HAP-1 (cell line): Measurements from ENCODE around the gene TEAD1.
A peak's percentile ranks its signal among the peaks of the same experiment; 100 is the strongest.

Source experiments
- DNase-seq, 2 experiments: peaks; one replicate each; pipeline ENCODE4 v3.0.0-alpha.2; 2016 to 2020; ENCODE audit warnings: low spot score in 2 of 2
- H3K27me3 ChIP-seq: fragments of 250-450 bp; sonication (Bioruptor Pico); 2 replicates; pipeline ENCODE4 v1.5.1; 2020; ENCODE audit warnings: low read depth, mild to moderate bottlenecking, moderate library complexity
- H3K36me3 ChIP-seq: fragments of 250-450 bp; sonication (Bioruptor Pico); replicated peaks from 2 replicates; pipeline ENCODE4 v1.5.1; 2020; ENCODE audit warnings: mild to moderate bottlenecking
- H3K4me1 ChIP-seq: fragments of 250-450 bp; sonication (Bioruptor Pico); 2 replicates; pipeline ENCODE4 v1.5.1; 2020; ENCODE audit warnings: mild to moderate bottlenecking
- H3K4me3 ChIP-seq: fragments of 250-450 bp; sonication (Bioruptor Pico); 2 replicates; pipeline ENCODE4 v1.5.1; 2020; ENCODE audit warnings: mild to moderate bottlenecking, moderate library complexity
- H3K9me3 ChIP-seq: fragments of 250-450 bp; sonication (Bioruptor Pico); 2 replicates; pipeline ENCODE4 v1.5.1; 2020; ENCODE audit warnings: mild to moderate bottlenecking, moderate library complexity
- in situ Hi-C: fragments of 300-500 bp; cut with MboI; formaldehyde crosslinking; loops from 3 replicates; pipeline ENCODE4 v1.14.3; 2020; ENCODE audit warnings: low sequenced_read_pairs, inconsistent platforms, mixed read lengths

The TEAD1 gene

DNA sequence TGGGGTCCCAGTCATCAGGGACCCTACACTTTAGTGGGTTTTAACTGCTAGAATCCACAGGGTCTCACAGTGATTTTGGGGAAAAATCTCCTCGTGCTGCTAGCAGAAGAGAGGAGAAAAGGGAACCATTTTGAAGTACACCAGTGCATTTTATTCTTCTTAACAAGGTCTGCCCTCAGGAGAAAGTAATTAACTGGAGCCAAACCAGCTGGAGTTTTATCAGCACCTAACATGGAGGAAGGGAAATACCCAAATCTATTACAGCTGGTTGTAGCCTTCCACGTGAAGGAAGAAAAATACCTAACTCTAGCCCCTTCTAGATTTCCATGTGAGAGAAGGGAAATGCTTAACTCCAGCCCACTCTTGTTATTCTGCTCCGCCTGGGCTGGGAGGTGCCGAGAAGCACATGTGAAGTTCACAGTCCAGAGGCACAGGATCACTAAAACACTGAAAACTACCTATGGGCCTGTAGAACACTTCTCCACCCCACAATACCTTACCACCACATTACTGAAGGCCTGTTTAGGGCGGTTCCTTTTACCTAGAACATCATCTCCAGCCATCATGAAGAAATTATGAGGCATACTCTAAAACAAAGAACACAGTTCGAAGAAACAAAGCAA is 31.3 kb upstream of the TEAD1 start:
- Histone ChIP-seq H3K4me3 (no peak overlapping the region), H3K9me3 (no peaks in the 10 kb centered on the region; the same call in 1 of the 2 replicates), H3K4me1 (no peaks in the 10 kb centered on the region), H3K36me3 (no peaks in the 10 kb centered on the region), H3K27me3 (no peaks in the 10 kb centered on the region)
- in situ Hi-C loops = no loop called here
- no peak for DNase-seq

DNA sequence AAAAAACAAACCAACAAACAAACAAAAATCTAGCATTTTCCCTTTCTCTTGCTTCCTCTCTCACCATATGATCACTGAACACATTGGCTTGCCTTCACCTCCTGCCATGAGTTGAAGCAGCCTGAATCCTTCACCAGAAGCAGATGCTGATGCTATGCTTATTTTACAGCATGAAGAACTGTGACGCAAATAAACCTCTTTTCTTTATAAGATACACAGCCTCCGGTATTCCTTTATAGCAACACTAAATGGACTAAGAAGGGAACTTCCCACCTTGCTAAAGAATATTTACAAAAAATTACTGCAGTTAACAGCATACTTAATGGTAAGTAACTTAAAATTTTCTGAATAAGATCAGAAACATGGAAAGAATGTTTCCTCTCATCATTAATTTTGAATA is 27.7 kb upstream of the TEAD1 start:
- no peak for DNase-seq
- in situ Hi-C loops = no loop called here

DNA sequence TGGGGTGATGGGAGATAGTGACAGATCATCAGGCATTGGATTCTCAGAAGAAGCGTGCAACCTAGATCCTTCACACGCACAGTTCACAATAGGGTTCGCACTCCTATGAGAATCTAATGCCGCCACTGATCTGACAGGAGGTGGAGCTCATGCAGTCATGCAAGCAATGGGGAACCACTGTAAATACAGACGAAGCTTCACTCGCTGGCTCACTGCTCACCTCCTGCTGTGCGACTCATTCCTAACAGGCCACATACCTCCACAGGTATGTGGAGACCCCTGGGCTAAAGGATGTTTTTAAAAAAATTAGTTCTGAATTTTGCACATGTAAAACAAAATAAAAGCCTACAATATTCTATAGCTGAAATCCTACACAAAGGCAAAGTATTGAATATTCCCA is 20.5 kb upstream of the TEAD1 start:
- H3K4me1 ChIP-seq = no peaks in the 10 kb centered on the region
- no peak overlapping the region for H3K4me3 ChIP-seq
- no peak for DNase-seq
- peaks cover 6% of the 10 kb centered on the region; the same call in 1 of the 2 replicates for H3K27me3 ChIP-seq
- no peaks in the 10 kb centered on the region; the same call in 1 of the 2 replicates for H3K9me3 ChIP-seq
- in situ Hi-C loops = no loop called here
- no peaks in the 10 kb centered on the region for H3K36me3 ChIP-seq

More for the DNA sequence above, 27.7 kb upstream of the TEAD1 start:
- no peaks in the 10 kb centered on the region for H3K36me3 ChIP-seq
- H3K4me3 ChIP-seq = no peak overlapping the region
- H3K9me3 ChIP-seq = no peaks in the 10 kb centered on the region
- H3K4me1 ChIP-seq = no peaks in the 10 kb centered on the region
- H3K27me3 ChIP-seq = peaks cover 2% of the 10 kb centered on the region; the same call in 1 of the 2 replicates

DNA sequence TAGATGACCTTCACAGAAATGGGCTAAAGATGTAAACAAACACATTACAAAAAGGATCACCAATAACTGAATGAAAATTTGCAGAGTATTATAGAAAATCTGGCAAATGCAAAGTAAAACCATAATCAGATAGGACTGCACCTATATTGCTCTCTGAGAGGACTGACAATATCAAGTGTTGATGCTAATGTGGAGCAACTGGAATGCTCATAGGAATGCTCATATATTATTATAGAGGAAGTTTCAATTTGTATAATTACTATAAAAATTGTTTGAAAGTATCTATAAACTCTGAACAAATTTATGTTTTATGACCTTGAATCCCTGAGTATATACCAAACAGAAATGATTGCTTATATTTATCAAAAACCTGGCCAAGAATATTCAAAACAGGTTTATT is 18.4 kb upstream of the TEAD1 start:
- Histone ChIP-seq H3K4me1 (no peaks in the 10 kb centered on the region), H3K36me3 (no peaks in the 10 kb centered on the region), H3K9me3 (no peaks in the 10 kb centered on the region; the same call in 1 of the 2 replicates), H3K27me3 (peaks cover 15% of the 10 kb centered on the region), H3K4me3 (no peak overlapping the region)
- in situ Hi-C loops = no loop called here
- DNase-seq = no peak

DNA sequence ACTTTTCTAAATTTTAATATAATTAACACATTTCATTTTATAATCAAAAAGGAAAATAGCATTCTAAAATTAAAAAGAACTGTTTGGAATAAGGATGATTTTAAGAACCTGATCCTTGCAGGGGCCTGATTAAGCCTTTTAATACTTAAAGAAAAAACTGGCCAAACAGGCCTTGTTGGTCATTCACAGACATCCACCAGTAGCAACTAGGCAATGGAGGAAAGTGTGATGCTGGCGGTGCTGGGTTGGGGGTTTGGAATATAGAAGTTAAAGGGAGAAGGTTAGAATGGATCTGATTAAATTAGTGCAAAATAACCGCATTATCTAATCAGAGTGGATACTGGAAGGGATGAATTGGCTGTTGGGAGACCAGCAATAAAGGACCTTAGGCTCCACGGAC is 16.9 kb upstream of the TEAD1 start:
- Histone ChIP-seq H3K9me3 (no peaks in the 10 kb centered on the region; the same call in 1 of the 2 replicates), H3K36me3 (no peaks in the 10 kb centered on the region), H3K27me3 (peaks cover 16% of the 10 kb centered on the region; the same call in 1 of the 2 replicates), H3K4me1 (no peaks in the 10 kb centered on the region), H3K4me3 (no peak overlapping the region)
- no peak for DNase-seq
- in situ Hi-C loops = no loop called here

DNA sequence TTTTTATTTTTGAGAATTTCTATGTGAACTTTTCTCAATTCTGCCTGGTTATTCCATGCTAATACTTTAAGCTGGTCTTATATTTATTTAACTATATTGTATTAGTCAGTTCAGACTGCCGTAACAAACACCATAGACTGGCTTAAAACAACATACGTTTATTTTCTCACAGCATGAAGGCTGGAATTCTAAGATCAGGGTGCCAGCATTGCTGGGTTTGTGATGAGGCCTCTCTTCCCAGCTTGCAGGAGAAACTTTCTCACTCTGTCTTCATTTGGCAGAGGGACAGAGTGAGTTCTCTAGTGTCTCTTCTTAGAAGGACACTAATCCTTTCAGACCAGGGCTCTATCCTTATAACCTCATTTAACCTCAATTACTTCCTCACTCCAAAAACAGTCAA is 16.2 kb upstream of the TEAD1 start:
- H3K27me3 ChIP-seq = peaks cover 15% of the 10 kb centered on the region; the same call in 1 of the 2 replicates
- no peak for DNase-seq
- H3K9me3 ChIP-seq = no peaks in the 10 kb centered on the region; the same call in 1 of the 2 replicates
- no peak overlapping the region for H3K4me3 ChIP-seq
- no peaks in the 10 kb centered on the region for H3K4me1 ChIP-seq
- H3K36me3 ChIP-seq = no peaks in the 10 kb centered on the region
- in situ Hi-C loops = no loop called here

DNA sequence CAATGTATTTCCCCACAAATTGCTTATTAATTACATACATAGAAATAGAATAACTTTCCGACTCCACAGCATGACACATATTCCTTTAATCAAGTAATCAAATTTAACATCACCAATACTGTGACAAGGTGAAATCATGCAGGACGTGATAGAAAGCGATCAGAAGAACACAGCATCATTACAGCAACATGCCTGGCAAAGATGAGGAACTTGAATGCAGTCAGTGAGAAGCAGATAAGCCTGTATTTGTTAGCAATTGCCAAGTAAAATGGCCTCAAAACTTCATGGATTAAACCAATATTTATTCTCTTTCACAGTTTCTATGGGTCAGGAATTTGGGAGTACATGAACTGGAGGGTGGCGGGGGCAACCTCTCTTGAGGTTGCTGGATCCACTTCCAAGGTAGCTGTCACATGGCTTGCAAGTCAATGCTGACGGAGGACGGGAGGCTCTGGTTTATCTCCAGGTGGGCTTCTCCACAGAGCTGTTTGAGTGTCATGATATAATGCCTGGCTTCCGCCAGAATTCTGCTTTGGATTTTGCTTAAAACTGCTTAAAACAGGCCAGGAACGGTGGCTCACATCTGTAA is 12.0 kb upstream of the TEAD1 start:
- in situ Hi-C loops = no loop called here
- Histone ChIP-seq H3K9me3 (no peaks in the 10 kb centered on the region), H3K4me3 (no peak overlapping the region), H3K27me3 (peaks cover 12% of the 10 kb centered on the region; the same call in 1 of the 2 replicates), H3K36me3 (no peaks in the 10 kb centered on the region), H3K4me1 (no peaks in the 10 kb centered on the region)
- DNase-seq = no peak

DNA sequence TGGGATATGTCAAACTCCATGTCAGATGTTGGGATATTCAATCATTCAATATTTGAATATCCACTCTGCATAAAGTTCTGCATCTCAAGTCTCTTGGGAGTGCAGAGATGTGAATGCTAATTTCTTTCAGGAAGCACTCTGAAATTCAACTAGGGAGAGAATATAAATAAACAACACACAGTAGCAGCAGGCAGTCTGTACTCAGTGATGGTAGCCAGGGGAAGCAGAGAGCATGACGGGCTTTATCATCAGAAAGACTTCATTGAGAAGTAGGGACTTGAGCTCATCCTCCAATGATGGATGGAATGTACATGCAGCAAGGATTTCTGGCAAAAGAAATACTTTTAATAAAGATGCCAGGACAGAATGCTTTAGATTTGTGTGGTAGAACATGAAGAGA is 9.8 kb upstream of the TEAD1 start:
- Histone ChIP-seq H3K36me3 (no peaks in the 10 kb centered on the region), H3K4me3 (no peak overlapping the region), H3K4me1 (no peaks in the 10 kb centered on the region), H3K27me3 (peaks cover 12% of the 10 kb centered on the region; the same call in 1 of the 2 replicates), H3K9me3 (no peaks in the 10 kb centered on the region)
- DNase-seq = no peak
- in situ Hi-C loops = no loop called here

DNA sequence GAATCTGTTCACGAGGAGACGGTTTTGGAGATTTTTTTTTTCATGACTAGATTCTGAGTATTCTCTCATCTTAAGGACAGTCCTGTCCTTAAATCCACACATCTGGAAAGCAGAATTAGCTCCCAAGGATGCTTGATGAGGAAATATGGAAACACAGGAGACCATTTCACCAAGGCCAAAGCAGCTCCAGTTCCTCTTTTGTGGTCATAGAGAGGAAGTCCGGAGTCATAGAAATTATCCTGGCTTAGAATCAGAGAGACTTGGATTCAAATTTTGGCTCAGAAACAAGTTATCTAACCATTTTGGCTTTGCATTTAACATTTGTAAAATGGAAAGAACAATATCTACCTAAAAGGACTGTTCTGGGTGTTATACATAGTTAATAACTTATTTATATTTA is 7.3 kb upstream of the TEAD1 start:
- Histone ChIP-seq H3K9me3 (no peaks in the 10 kb centered on the region), H3K27me3 (no peaks in the 10 kb centered on the region; the same call in 1 of the 2 replicates), H3K4me3 (no peak overlapping the region), H3K36me3 (no peaks in the 10 kb centered on the region), H3K4me1 (no peaks in the 10 kb centered on the region)
- DNase-seq = no peak
- in situ Hi-C loops = no loop called here

DNA sequence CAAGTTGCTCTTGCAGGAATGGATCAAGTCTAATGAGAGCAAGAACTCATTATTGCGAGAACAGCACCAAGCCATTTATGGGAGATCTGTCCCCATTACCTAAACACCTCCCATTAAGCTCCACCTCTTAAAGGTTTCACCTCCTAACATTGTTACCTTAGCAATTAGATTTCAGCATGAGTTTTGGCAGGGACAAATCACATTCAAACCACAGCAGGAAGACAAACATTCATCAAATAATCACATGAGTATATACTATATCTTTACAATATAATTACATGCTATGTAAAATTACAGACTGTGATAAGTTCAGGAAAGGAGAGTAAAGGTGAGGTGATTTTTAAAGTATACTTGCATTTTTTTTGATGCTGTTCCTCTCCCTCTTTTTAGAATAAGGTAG is 6.6 kb upstream of the TEAD1 start:
- Histone ChIP-seq H3K4me1 (no peaks in the 10 kb centered on the region), H3K36me3 (no peaks in the 10 kb centered on the region), H3K9me3 (no peaks in the 10 kb centered on the region), H3K27me3 (no peaks in the 10 kb centered on the region; the same call in 1 of the 2 replicates), H3K4me3 (no peak overlapping the region)
- in situ Hi-C loops = no loop called here
- DNase-seq = no peak

DNA sequence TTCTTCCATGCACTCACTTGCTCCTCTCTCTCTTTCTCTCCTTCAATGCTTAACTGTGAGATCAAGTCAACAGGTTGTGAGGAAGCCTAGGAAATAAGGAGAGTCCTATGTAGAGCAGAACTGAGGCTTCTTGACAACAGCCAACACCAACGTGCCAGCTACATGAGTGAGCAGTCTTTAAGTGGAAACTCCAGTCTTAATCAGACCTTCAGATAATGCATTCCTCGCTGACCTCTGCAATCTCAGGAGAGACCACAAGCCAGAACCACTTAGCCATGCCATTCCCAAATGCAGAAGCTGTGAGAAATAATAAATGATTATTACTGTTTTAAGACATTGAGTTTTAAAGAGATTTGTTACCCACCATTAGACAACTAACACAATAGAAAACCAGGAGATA is 6.1 kb upstream of the TEAD1 start:
- no peak overlapping the region for H3K4me3 ChIP-seq
- in situ Hi-C loops = no loop called here
- no peaks in the 10 kb centered on the region for H3K36me3 ChIP-seq
- no peaks in the 10 kb centered on the region for H3K9me3 ChIP-seq
- no peaks in the 10 kb centered on the region; the same call in 1 of the 2 replicates for H3K27me3 ChIP-seq
- H3K4me1 ChIP-seq = no peaks in the 10 kb centered on the region
- no peak for DNase-seq

DNA sequence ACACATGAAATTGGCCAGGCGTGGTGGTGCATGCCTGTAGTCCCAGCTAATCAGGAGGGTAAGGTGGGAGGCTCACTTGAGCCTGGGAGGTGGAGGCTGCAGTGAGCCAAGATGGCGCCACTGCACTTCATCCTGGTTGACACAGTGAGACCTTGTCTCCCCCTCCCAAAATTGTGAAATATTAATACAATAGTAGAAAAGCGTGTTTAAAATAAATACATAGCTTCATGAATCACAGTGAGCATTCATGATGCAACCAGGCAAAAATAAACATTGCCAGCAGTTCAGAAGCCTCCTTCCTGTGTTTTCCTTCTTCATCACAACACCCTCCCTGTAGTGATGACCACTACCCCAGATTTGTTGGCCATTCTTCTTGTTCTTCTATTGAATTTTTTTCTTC is 4.3 kb upstream of the TEAD1 start:
- Histone ChIP-seq H3K4me3 (no peak overlapping the region), H3K9me3 (no peaks in the 10 kb centered on the region), H3K27me3 (no peaks in the 10 kb centered on the region; the same call in 1 of the 2 replicates), H3K4me1 (no peaks in the 10 kb centered on the region), H3K36me3 (no peaks in the 10 kb centered on the region)
- DNase-seq = no peak
- in situ Hi-C loops = no loop called here

DNA sequence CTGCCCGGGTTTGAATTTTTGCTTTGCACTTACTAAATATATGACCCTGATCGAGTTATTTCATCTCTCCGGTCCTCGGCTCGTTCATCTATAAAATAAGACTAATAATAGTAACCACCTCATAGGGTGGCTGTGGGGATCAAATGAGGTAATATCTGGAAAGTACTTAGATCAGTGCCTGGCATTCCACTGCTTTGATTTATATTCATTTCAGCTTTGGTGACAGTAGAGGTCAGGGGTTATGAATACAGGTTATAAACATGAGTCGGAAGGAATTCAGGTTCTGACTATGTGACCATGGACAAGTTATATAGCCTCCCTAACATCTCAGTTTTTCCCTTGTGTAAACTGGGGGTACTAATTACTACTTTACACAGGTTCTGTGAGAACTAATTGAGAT is 2.9 kb upstream of the TEAD1 start:
- H3K9me3 ChIP-seq = no peaks in the 10 kb centered on the region
- no peak for DNase-seq
- no peaks in the 10 kb centered on the region for H3K27me3 ChIP-seq
- no peak overlapping the region for H3K4me3 ChIP-seq
- in situ Hi-C loops = no loop called here
- H3K4me1 ChIP-seq = no peaks in the 10 kb centered on the region
- H3K36me3 ChIP-seq = no peaks in the 10 kb centered on the region

DNA sequence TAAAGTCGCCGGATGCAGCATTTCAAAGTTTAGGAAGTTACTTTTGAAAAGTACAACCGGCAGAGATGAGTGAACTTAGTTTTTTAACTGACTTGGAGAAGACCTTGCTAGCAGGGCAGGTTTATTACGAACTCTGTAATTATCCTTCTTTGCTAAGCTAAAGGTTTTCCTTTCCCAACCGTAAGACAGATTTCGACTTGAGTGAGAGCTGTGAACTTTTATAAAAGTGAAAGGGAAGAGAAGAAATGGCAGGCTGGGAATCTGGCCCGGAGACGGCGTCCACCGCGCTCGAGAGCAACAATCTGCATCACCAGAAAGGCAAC is 659 bp upstream of the TEAD1 start:
- in situ Hi-C loops = no loop called here
- peaks cover 13% of the 10 kb centered on the region for H3K4me1 ChIP-seq
- H3K4me3 ChIP-seq = peak overlapping the region; percentile 63
- H3K27me3 ChIP-seq = no peaks in the 10 kb centered on the region
- DNase-seq = no peak
- no peaks in the 10 kb centered on the region for H3K9me3 ChIP-seq
- no peaks in the 10 kb centered on the region; the same call in 1 of the 2 replicates for H3K36me3 ChIP-seq
